Activated CD8-positive, alpha-beta T cell treated with anti-CD3 and anti-CD28 coated beads for 36 hours (primary cell): ENCODE measurements around the gene CADPS. TPM values are rescaled to one million over a fixed set of nuclear protein-coding genes. Genes with fewer than 3 reads are reported as not detected.

Experiments
- ATAC-seq: fragments of 200-7000 bp; cut with Tn5 transposase; one replicate; pipeline ENCODE4 v1.10.0; 2021; ENCODE audit warnings: mild to moderate bottlenecking, moderate library complexity
- CTCF ChIA-PET: fragments of 350-600 bp; sonication (Branson Sonifier 250); formaldehyde crosslinking; loops from one replicate; lab custom pipeline; 2021; ENCODE audit warnings: antibody characterized with exemption; lab: Charles Lee
- POLR2A ChIA-PET: fragments of 350-600 bp; sonication (Branson Sonifier 250); formaldehyde crosslinking; loops from one replicate; lab custom pipeline; 2021; ENCODE audit warnings: antibody characterized with exemption; lab: Charles Lee
- DNase-seq: peaks from one replicate; pipeline ENCODE4 v3.0.0-alpha.2; 2020
- H3K27ac Mint-ChIP-seq: one replicate; pipeline ENCODE4 v1.8.0; 2021; ENCODE audit warnings: mild to moderate bottlenecking, mixed read lengths
- H3K27me3 Mint-ChIP-seq: one replicate; pipeline ENCODE4 v1.8.0; 2021; ENCODE audit warnings: mixed read lengths
- H3K36me3 Mint-ChIP-seq: one replicate; pipeline ENCODE4 v1.8.0; 2021; ENCODE audit warnings: low read depth, mixed read lengths
- H3K4me1 Mint-ChIP-seq: one replicate; pipeline ENCODE4 v1.8.0; 2021; ENCODE audit warnings: low read depth, mixed read lengths
- H3K4me3 Mint-ChIP-seq: one replicate; pipeline ENCODE4 v1.8.0; 2021; ENCODE audit warnings: mild to moderate bottlenecking, moderate library complexity, mixed read lengths
- H3K9me3 Mint-ChIP-seq: one replicate; pipeline ENCODE4 v1.8.0; 2021; ENCODE audit warnings: mixed read lengths
- CTCF ChIP-seq: fragments of 200-600 bp; IDR thresholded peaks from one replicate; pipeline ENCODE4 v1.8.0; 2022; ENCODE audit warnings: antibody characterized with exemption, mild to moderate bottlenecking
- intact Hi-C: fragments of 100-400 bp; cut with micrococcal nuclease; formaldehyde crosslinking; loops from one replicate; pipeline ENCODE4 v1.10.0; 2022
- total RNA-seq, 2 experiments: library from RNA; stranded (reverse); gene quantifications; one replicate each; pipeline ENCODE4 v1.2.3, GENCODE V29; 2021

Gene CADPS
- total RNA-seq, 2 experiments from 2014 or later: not detected

- intact Hi-C loops: no loop called here
- CTCF ChIA-PET: no interaction called here
- H3K36me3 Mint-ChIP-seq: no peaks in the 10 kb centered on the region
- no peak for ATAC-seq
- peaks cover 74% of the 10 kb centered on the region for H3K27me3 Mint-ChIP-seq
- TF ChIP-seq CTCF: no peak
- peaks cover under 1% of the 10 kb centered on the region for H3K4me1 Mint-ChIP-seq
- no peak overlapping the region for H3K27ac Mint-ChIP-seq
- H3K9me3 Mint-ChIP-seq: peaks cover 5% of the 10 kb centered on the region
- H3K4me3 Mint-ChIP-seq: no peak overlapping the region
- POLR2A ChIA-PET: no interaction called here
- no peak for DNase-seq
Observed at GRCh38 chr3:62379321-62379798, 495.9 kb downstream of the CADPS start.

- intact Hi-C loops: no loop called here
Observed at GRCh38 chr3:62378921-62379320, 496.3 kb downstream of the CADPS start.

GRCh38 chr3:62378311-62378789, 496.9 kb downstream of the CADPS start:
- Mint-ChIP-seq H3K27me3 (peaks cover 82% of the 10 kb centered on the region), H3K27ac (no peak overlapping the region), H3K4me3 (no peak overlapping the region), H3K9me3 (peaks cover 5% of the 10 kb centered on the region), H3K36me3 (no peaks in the 10 kb centered on the region), H3K4me1 (peaks cover 5% of the 10 kb centered on the region)
- ATAC-seq (no peak), DNase-seq (no peak)
- ChIA-PET POLR2A (no interaction called here), CTCF (no interaction called here)
- TF ChIP-seq CTCF: no peak
- intact Hi-C loops: no loop called here

More at GRCh38 chr3:62378921-62379320, 496.3 kb downstream of the CADPS start:
- peaks cover 5% of the 10 kb centered on the region for H3K9me3 Mint-ChIP-seq
- H3K4me1 Mint-ChIP-seq: peaks cover 5% of the 10 kb centered on the region
- TF ChIP-seq CTCF: no peak
- no peak overlapping the region for H3K4me3 Mint-ChIP-seq
- ChIA-PET CTCF (no interaction called here), POLR2A (no interaction called here)
- ATAC-seq (no peak), DNase-seq (no peak)
- H3K27ac Mint-ChIP-seq: no peak overlapping the region
- peaks cover 78% of the 10 kb centered on the region for H3K27me3 Mint-ChIP-seq
- H3K36me3 Mint-ChIP-seq: no peaks in the 10 kb centered on the region

- intact Hi-C loops: no loop called here
- no peak for ATAC-seq
- DNase-seq: no peak
Observed at GRCh38 chr3:62376906-62377877, 498.0 kb downstream of the CADPS start.

More at GRCh38 chr3:62376906-62377877, 498.0 kb downstream of the CADPS start:
- H3K36me3 Mint-ChIP-seq: no peaks in the 10 kb centered on the region
- POLR2A ChIA-PET: no interaction called here
- H3K9me3 Mint-ChIP-seq: peaks cover 5% of the 10 kb centered on the region
- CTCF ChIA-PET: no interaction called here
- no peak overlapping the region for H3K4me3 Mint-ChIP-seq
- peaks cover 5% of the 10 kb centered on the region for H3K4me1 Mint-ChIP-seq
- no peak for TF ChIP-seq CTCF
- peaks cover 89% of the 10 kb centered on the region for H3K27me3 Mint-ChIP-seq
- H3K27ac Mint-ChIP-seq: no peak overlapping the region
